Measurements from ENCODE around the gene ZNRF4. TPM values are rescaled to one million over a fixed set of nuclear protein-coding genes. Genes with fewer than 3 reads are reported as not detected.

The ZNRF4 gene
- total RNA-seq, 5 donors from 2014 or later (not counting 1 experiment from before 2014, with no cell fraction given): not detected

DNA sequence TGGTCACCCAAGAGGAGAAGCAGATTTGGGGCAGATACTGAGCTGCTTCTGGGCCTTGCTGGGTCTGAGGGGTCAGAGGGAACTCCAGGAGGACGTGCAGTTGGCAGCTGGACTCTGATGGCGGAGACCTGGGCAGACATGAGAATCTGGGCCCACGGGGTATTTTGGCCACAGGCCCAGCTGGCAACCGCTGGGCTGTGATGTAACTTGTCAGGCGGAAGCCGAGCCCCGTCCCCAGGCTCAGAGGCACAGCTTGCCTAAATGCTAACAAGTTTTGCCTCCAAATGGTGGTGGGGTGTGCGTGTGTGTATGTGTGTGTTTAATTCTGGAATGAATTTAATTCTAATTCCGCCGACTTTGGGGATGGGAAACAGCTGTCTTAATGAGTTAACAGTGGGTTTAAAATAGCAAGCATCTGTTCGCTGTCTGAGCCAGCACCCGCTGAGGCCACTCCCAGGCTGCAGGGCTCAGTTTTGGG, 11.6 kb downstream of the ZNRF4 start:
- peaks cover 0 to 7% (median 0%) of the 10 kb centered on the region in 3 donors for H3K9me3 Mint-ChIP-seq

DNA sequence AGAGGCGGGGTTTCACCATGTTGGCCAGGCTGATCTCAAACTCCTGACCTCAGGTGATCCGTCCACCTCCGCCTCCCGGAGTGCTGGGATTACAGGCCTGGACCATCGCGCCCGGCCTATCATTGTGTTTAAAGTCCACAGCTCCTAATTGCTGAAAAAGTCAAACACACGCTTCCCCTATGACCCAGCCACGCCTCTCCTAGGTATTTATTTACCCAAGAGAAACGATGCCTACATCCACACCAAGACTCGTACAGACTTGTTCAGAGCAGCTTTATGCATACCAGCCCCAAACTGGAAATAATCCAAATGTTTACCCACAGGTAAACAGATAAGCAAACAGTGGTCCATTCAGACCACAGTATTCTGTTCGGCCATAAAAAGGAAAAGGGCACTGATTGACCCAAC, 15.1 kb downstream of the ZNRF4 start:
- WGBS (ENCODE audit: insufficient coverage): 90% methylated on average over 12 of the region's 12 CpGs
- peaks cover 0 to 41% of the 10 kb centered on the region in 2 experiments for H3K27me3 ChIP-seq (replicated peaks in 1 of 2; ENCODE audit: control insufficient read depth in 2 of 2, extremely low read depth in 1 of 2, insufficient read depth in 2 of 2, low read length in 1 of 2)
- DNase-seq (no peak), ATAC-seq (replicated peaks in 1 of 4) (no peak)
- ChIA-PET POLR2A (no interaction called here), CTCF (no interaction called here)
- H3K27ac ChIP-seq (ENCODE audit: low read length): no peak overlapping the region
- Mint-ChIP-seq H3K4me3 (no peak overlapping the region), H3K27me3 (peaks cover 14 to 21% of the 10 kb centered on the region in 2 donors), H3K36me3 (no peaks in the 10 kb centered on the region), H3K4me1 (no peaks in the 10 kb centered on the region), H3K27ac (peak overlapping the region in 1 of 2 donors; percentile 19), H3K9me3 (no peaks in the 10 kb centered on the region)
- no peak overlapping the region for H3K4me3 ChIP-seq (ENCODE audit: control insufficient read depth in 1 of 2, extremely low read depth in 1 of 2, low read length in 1 of 2)
- H3K36me3 ChIP-seq (ENCODE audit: control insufficient read depth in 2 of 2, extremely low read depth in 1 of 2, insufficient read depth in 1 of 2, low read length in 1 of 2): no peaks in the 10 kb centered on the region
- no peaks in the 10 kb centered on the region for H3K9me3 ChIP-seq
- no peaks in the 10 kb centered on the region for H3K4me1 ChIP-seq (ENCODE audit: control insufficient read depth in 1 of 2, extremely low read depth in 1 of 2, insufficient read depth in 2 of 2, low read length in 2 of 2)

More for the DNA sequence above, 11.6 kb downstream of the ZNRF4 start:
- WGBS (ENCODE audit: insufficient coverage): 59% methylated on average over 12 of the region's 12 CpGs
- DNase-seq (no peak), ATAC-seq (replicated peaks in 1 of 4) (no peak)
- no peaks in the 10 kb centered on the region for H3K36me3 Mint-ChIP-seq
- H3K27me3 Mint-ChIP-seq: peaks cover 15 to 25% of the 10 kb centered on the region in 2 donors
- H3K4me1 Mint-ChIP-seq: no peaks in the 10 kb centered on the region
- Histone ChIP-seq H3K9me3 (no peaks in the 10 kb centered on the region), H3K27me3 (replicated peaks in 1 of 2; ENCODE audit: control insufficient read depth in 2 of 2, extremely low read depth in 1 of 2, insufficient read depth in 2 of 2, low read length in 1 of 2) (peaks cover 0 to 28% of the 10 kb centered on the region in 2 experiments), H3K27ac (ENCODE audit: low read length) (no peak overlapping the region), H3K4me3 (ENCODE audit: control insufficient read depth in 1 of 2, extremely low read depth in 1 of 2, low read length in 1 of 2) (no peak overlapping the region), H3K4me1 (ENCODE audit: control insufficient read depth in 1 of 2, extremely low read depth in 1 of 2, insufficient read depth in 2 of 2, low read length in 2 of 2) (no peaks in the 10 kb centered on the region), H3K36me3 (ENCODE audit: control insufficient read depth in 2 of 2, extremely low read depth in 1 of 2, insufficient read depth in 1 of 2, low read length in 1 of 2) (no peaks in the 10 kb centered on the region)
- no peak overlapping the region for H3K4me3 Mint-ChIP-seq
- ChIA-PET POLR2A (no interaction called here), CTCF (no interaction called here)
- no peak overlapping the region for H3K27ac Mint-ChIP-seq

DNA sequence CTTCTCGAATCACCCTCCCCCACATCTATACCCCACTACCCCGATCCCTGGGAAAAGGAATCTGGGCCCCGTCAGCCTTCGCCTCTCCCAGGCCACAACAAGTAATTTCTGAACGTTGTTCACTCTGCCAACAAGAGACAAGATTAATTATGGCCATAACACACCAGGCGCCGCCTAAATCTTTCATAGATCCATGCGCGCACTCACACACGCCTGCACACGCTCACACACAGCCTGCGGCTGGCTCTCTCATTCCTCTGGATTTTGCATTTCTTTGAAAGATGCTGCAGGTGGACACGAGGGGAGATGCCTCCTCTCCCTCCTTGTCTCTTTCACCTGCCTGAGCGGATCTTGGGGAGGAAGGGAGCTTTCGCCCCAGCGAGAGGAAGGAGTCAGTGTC, 17.1 kb downstream of the ZNRF4 start:
- no peak overlapping the region for H3K27ac Mint-ChIP-seq
- ChIA-PET CTCF (no interaction called here), POLR2A (no interaction called here)
- peaks cover 8 to 18% of the 10 kb centered on the region in 2 donors for H3K27me3 Mint-ChIP-seq
- no peaks in the 10 kb centered on the region for H3K36me3 Mint-ChIP-seq
- Histone ChIP-seq H3K9me3 (no peaks in the 10 kb centered on the region), H3K4me3 (ENCODE audit: control insufficient read depth in 1 of 2, extremely low read depth in 1 of 2, low read length in 1 of 2) (no peak overlapping the region), H3K27me3 (replicated peaks in 1 of 2; ENCODE audit: control insufficient read depth in 2 of 2, extremely low read depth in 1 of 2, insufficient read depth in 2 of 2, low read length in 1 of 2) (peaks cover 0 to 33% of the 10 kb centered on the region in 2 experiments), H3K27ac (ENCODE audit: low read length) (no peak overlapping the region), H3K4me1 (ENCODE audit: control insufficient read depth in 1 of 2, extremely low read depth in 1 of 2, insufficient read depth in 2 of 2, low read length in 2 of 2) (no peaks in the 10 kb centered on the region), H3K36me3 (ENCODE audit: control insufficient read depth in 2 of 2, extremely low read depth in 1 of 2, insufficient read depth in 1 of 2, low read length in 1 of 2) (no peaks in the 10 kb centered on the region)
- no peak for ATAC-seq (replicated peaks in 1 of 4)
- no peaks in the 10 kb centered on the region for H3K4me1 Mint-ChIP-seq
- 68% methylated on average over 7 of the region's 16 CpGs for WGBS (ENCODE audit: insufficient coverage)
- no peak overlapping the region for H3K4me3 Mint-ChIP-seq
- no peaks in the 10 kb centered on the region for H3K9me3 Mint-ChIP-seq
- no peak for DNase-seq

DNA sequence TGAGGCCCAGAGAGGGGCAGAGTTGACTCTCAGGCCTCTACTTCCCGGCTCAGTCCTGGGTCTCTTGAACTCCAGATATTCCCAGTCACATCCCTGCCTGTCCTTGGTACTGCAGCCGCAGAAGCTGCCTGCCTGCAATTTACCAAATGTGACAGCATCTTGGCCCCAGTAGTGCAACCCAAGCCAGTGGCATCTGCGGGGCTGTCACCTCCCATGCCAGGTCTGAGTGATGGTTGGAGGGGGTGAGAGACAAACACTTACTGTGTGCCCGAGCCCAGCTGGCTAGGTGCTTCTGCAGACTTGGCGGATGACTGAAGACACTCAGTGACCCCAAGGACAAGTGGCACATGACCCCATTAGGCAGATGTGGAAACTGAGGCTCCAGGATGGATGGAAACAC, 18.4 kb downstream of the ZNRF4 start:
- peaks cover 0 to 41% of the 10 kb centered on the region in 2 experiments for H3K27me3 ChIP-seq (replicated peaks in 1 of 2; ENCODE audit: control insufficient read depth in 2 of 2, extremely low read depth in 1 of 2, insufficient read depth in 2 of 2, low read length in 1 of 2)
- Mint-ChIP-seq H3K4me1 (no peaks in the 10 kb centered on the region), H3K27me3 (peaks cover 19 to 22% of the 10 kb centered on the region in 2 donors), H3K9me3 (no peaks in the 10 kb centered on the region), H3K4me3 (no peak overlapping the region), H3K27ac (no peak overlapping the region), H3K36me3 (no peaks in the 10 kb centered on the region)
- ChIA-PET CTCF (no interaction called here), POLR2A (no interaction called here)
- H3K9me3 ChIP-seq: no peaks in the 10 kb centered on the region
- 87% methylated on average over 3 of the region's 5 CpGs for WGBS (ENCODE audit: insufficient coverage)
- H3K4me3 ChIP-seq (ENCODE audit: control insufficient read depth in 1 of 2, extremely low read depth in 1 of 2, low read length in 1 of 2): no peak overlapping the region
- DNase-seq (no peak), ATAC-seq (replicated peaks in 1 of 4) (no peak)
- H3K36me3 ChIP-seq (ENCODE audit: control insufficient read depth in 2 of 2, extremely low read depth in 1 of 2, insufficient read depth in 1 of 2, low read length in 1 of 2): no peaks in the 10 kb centered on the region
- no peak overlapping the region for H3K27ac ChIP-seq (ENCODE audit: low read length)
- H3K4me1 ChIP-seq (ENCODE audit: control insufficient read depth in 1 of 2, extremely low read depth in 1 of 2, insufficient read depth in 2 of 2, low read length in 2 of 2): no peaks in the 10 kb centered on the region

DNA sequence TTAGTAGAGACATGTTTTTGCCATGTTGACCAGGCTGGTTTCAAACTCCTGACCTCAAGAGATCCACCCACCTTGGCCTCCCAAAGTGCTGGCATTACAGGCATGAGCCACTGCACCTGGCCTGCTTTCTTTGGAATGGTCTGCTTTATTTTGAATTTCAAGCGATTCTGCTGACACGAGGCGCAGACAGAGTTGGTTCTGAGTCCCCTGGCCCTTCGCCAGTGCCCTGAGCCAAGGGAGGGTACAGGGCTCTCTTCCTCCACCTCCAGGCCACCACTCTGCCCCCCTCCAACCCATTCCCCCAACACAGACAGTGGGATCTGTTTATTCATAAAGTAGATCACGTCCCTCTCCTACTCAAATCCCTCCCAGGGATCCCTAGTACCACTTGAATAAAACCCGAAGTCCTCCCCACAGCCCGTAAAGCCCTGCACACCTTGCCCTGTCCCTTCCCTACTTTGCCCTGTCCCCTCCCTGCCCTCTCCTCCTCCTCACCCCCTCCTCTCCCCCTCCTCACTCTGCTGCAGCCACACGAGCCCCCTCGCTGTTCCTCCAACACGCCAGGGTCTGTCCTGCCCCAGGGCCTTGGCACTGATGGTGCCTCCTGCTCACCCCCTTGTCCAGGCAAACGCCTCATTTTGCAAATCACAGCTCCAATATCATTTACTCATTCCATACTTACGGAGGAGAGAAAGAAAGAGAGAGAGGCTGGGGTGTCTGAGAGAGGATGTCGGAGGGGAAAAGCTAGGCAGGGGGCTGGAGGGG, 22.4 kb downstream of the ZNRF4 start:
- CTCF ChIA-PET: interaction anchor here in 1 of 2 donors (0.6 kb wide), 1 partner anchor 9 kb away, joined by 4 read pairs; no protein-coding TSS in a partner anchor
- H3K27me3 Mint-ChIP-seq: peaks cover 41 to 43% of the 10 kb centered on the region in 2 donors

DNA sequence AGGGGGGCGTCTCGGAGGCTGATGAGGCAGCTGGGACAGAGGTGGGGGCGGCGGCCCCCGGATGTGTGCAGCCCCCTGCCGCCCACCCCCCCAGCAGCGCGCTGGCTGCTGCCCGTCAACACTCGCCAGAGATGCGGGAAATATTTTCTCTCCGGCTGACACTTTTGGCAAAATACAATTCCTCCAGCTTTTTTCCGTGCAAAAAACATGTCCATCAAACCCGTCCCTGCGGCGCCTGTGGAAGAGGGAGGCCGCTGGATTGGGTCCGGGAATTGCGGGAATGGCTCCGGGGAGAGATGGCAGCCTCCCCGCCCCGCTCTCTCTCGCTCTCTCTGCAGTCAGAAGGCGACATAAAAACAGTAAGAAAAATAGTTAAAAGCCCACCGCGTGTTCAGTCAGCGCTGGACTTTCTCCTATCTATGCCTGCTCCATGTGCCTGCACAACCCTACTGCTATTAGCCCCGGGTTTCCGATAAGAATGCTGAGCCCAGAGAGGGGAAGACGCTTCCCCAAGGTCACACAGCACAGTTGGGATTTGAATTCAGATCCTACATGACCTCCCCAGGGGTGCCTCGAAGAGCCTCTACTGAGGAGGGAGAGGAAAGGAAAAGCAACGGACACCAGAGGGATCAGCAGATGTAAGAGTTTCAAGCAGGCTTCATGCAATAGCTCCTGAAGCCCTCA, 23.2 kb downstream of the ZNRF4 start:
- no peaks in the 10 kb centered on the region for H3K4me1 ChIP-seq (ENCODE audit: control insufficient read depth in 1 of 2, extremely low read depth in 1 of 2, insufficient read depth in 2 of 2, low read length in 2 of 2)
- H3K27ac ChIP-seq (ENCODE audit: low read length): no peak overlapping the region
- Mint-ChIP-seq H3K9me3 (peaks cover 0 to 9% (median 6%) of the 10 kb centered on the region in 3 donors), H3K36me3 (no peaks in the 10 kb centered on the region), H3K27me3 (peaks cover 45 to 47% of the 10 kb centered on the region in 2 donors), H3K4me1 (no peaks in the 10 kb centered on the region), H3K4me3 (no peak overlapping the region), H3K27ac (no peak overlapping the region)
- ChIA-PET CTCF (no interaction called here), POLR2A (no interaction called here)
- H3K4me3 ChIP-seq (ENCODE audit: control insufficient read depth in 1 of 2, extremely low read depth in 1 of 2, low read length in 1 of 2): no peak overlapping the region
- no peaks in the 10 kb centered on the region for H3K36me3 ChIP-seq (ENCODE audit: control insufficient read depth in 2 of 2, extremely low read depth in 1 of 2, insufficient read depth in 1 of 2, low read length in 1 of 2)
- H3K27me3 ChIP-seq (replicated peaks in 1 of 2; ENCODE audit: control insufficient read depth in 2 of 2, extremely low read depth in 1 of 2, insufficient read depth in 2 of 2, low read length in 1 of 2): peaks cover 0 to 63% of the 10 kb centered on the region in 2 experiments
- DNase-seq (no peak), ATAC-seq (replicated peaks in 1 of 4) (no peak)
- H3K9me3 ChIP-seq: no peaks in the 10 kb centered on the region
- 53% methylated on average over 17 of the region's 32 CpGs for WGBS (ENCODE audit: insufficient coverage)

More for the DNA sequence above, 22.4 kb downstream of the ZNRF4 start:
- Histone ChIP-seq H3K4me3 (ENCODE audit: control insufficient read depth in 1 of 2, extremely low read depth in 1 of 2, low read length in 1 of 2) (no peak overlapping the region), H3K27ac (ENCODE audit: low read length) (no peak overlapping the region), H3K36me3 (ENCODE audit: control insufficient read depth in 2 of 2, extremely low read depth in 1 of 2, insufficient read depth in 1 of 2, low read length in 1 of 2) (no peaks in the 10 kb centered on the region), H3K9me3 (no peaks in the 10 kb centered on the region), H3K27me3 (replicated peaks in 1 of 2; ENCODE audit: control insufficient read depth in 2 of 2, extremely low read depth in 1 of 2, insufficient read depth in 2 of 2, low read length in 1 of 2) (peaks cover 0 to 61% of the 10 kb centered on the region in 2 experiments), H3K4me1 (ENCODE audit: control insufficient read depth in 1 of 2, extremely low read depth in 1 of 2, insufficient read depth in 2 of 2, low read length in 2 of 2) (no peaks in the 10 kb centered on the region)
- H3K27ac Mint-ChIP-seq: no peak overlapping the region
- H3K36me3 Mint-ChIP-seq: no peaks in the 10 kb centered on the region
- H3K4me1 Mint-ChIP-seq: no peaks in the 10 kb centered on the region
- DNase-seq (no peak), ATAC-seq (replicated peaks in 1 of 4) (no peak)
- H3K9me3 Mint-ChIP-seq: peaks cover 0 to 6% (median 6%) of the 10 kb centered on the region in 3 donors
- no peak overlapping the region for H3K4me3 Mint-ChIP-seq
- 40% methylated on average over 6 of the region's 13 CpGs for WGBS (ENCODE audit: insufficient coverage)
- POLR2A ChIA-PET: no interaction called here
